Endothelial cell of umbilical vein (primary cell): ENCODE measurements around the gene PANX2. TPM values are rescaled to one million over a fixed set of nuclear protein-coding genes. Genes with fewer than 3 reads are reported as not detected.

Experiments used
- BruUV-seq: library from RNA; stranded (reverse); fragments of 400-500 nt; replicated peaks from 2 replicates; lab custom pipeline; 2021; lab: Mats Ljungman, UMichigan
- CTCF ChIA-PET: fragments of 300-600, 350-600 bp; sonication (Branson Sonifier 250); formaldehyde crosslinking; loops from one replicate; lab custom pipeline; 2021; ENCODE audit warnings: antibody characterized with exemption, inconsistent platforms; lab: Charles Lee
- POLR2A ChIA-PET: fragments of 300-600, 350-600 bp; sonication (Branson Sonifier 250); formaldehyde crosslinking; loops from one replicate; lab custom pipeline; 2021; ENCODE audit warnings: antibody characterized with exemption, inconsistent platforms; lab: Charles Lee
- DNase-seq: peaks from one replicate; pipeline ENCODE4 v3.0.0-alpha.2; 2011; ENCODE audit warnings: low read depth, low spot score
- FAIRE-seq: peaks from 2 replicates; lab custom pipeline; 2011; peaks lifted over from hg19 to GRCh38; lab: Jason Lieb, UNC
- H2AFZ ChIP-seq: 2 replicates; pipeline ENCODE4 v1.6.0; 2012; ENCODE audit warnings: low read depth, low read length, control low read depth, inconsistent platforms
- H3K27ac ChIP-seq: 2 replicates; pipeline ENCODE4 v1.5.1; 2011; ENCODE audit warnings: low read depth, mild to moderate bottlenecking, control low read depth, low read length, moderate library complexity; ENCODE audit not compliant: insufficient read depth
- H3K27me3 ChIP-seq, 2 experiments: 2 replicates each; pipeline versions ENCODE4 v1.6.0 to v1.6.1; 2011; ENCODE audit warnings: low read length in 2 of 2, mixed read lengths in 1 of 2; ENCODE audit not compliant: control insufficient read depth in 2 of 2, insufficient read depth in 2 of 2
- H3K36me3 ChIP-seq, 2 experiments: 2 replicates in 1 of 2; 3 replicates in 1 of 2; pipeline ENCODE4 v1.5.1; 2011; ENCODE audit warnings: low read length in 2 of 2, mild to moderate bottlenecking in 1 of 2, moderate library complexity in 1 of 2; ENCODE audit not compliant: control insufficient read depth in 2 of 2, insufficient read depth in 2 of 2; ENCODE audit errors: extremely low read depth in 1 of 2
- H3K4me1 ChIP-seq: 3 replicates; pipeline ENCODE4 v1.5.1; 2011; ENCODE audit warnings: mild to moderate bottlenecking, low read length; ENCODE audit not compliant: control insufficient read depth, insufficient read depth; ENCODE audit errors: extremely low read depth
- H3K4me2 ChIP-seq: 2 replicates; pipeline ENCODE4 v1.6.1; 2011; ENCODE audit warnings: low read length, control low read depth, mixed read lengths; ENCODE audit not compliant: insufficient read depth
- H3K4me3 ChIP-seq, 3 experiments: fragments of 200-600 bp in 1 of 3; sonication (generic), shearing (Covaris generic) in 1 of 3; replicated peaks in 1 of 3; 2 replicates each; pipeline ENCODE4 v1.5.1; 2011 to 2016; ENCODE audit warnings: control low read depth in 3 of 3, low read length in 3 of 3, mild to moderate bottlenecking in 2 of 3, inconsistent platforms in 1 of 3, low read depth in 1 of 3, moderate library complexity in 1 of 3; ENCODE audit not compliant: insufficient read depth in 1 of 3
- H3K79me2 ChIP-seq: 2 replicates; pipeline ENCODE4 v1.6.0; 2012; ENCODE audit warnings: low read length, inconsistent platforms; ENCODE audit not compliant: control insufficient read depth, insufficient read depth
- H3K9ac ChIP-seq: replicated peaks from 2 replicates; pipeline ENCODE3; 2011; ENCODE audit warnings: low read length, control low read depth; ENCODE audit not compliant: insufficient read depth; ENCODE audit errors: extremely low read depth
- H3K9me1 ChIP-seq: replicated peaks from 3 replicates; pipeline ENCODE4 v1.6.0; 2011; ENCODE audit warnings: mild to moderate bottlenecking, low read length; ENCODE audit not compliant: control insufficient read depth, insufficient read depth; ENCODE audit errors: extremely low read depth
- H3K9me3 ChIP-seq: replicated peaks from 2 replicates; pipeline ENCODE4 v1.5.1; 2012; ENCODE audit warnings: low read length, inconsistent platforms; ENCODE audit not compliant: control insufficient read depth, insufficient read depth
- H4K20me1 ChIP-seq: replicated peaks from 2 replicates; pipeline ENCODE3; 2011; ENCODE audit warnings: mild to moderate bottlenecking, low read length; ENCODE audit not compliant: control insufficient read depth, insufficient read depth; ENCODE audit errors: extremely low read depth
- CTCF ChIP-seq, 2 donors: IDR thresholded peaks; 1 replicate in 1 of 2; 2 replicates in 1 of 2; pipeline ENCODE4 v1.5.1; 2011; ENCODE audit warnings: low read length in 2 of 2, mild to moderate bottlenecking in 2 of 2, moderate library complexity in 2 of 2, control low read depth in 1 of 2, inconsistent platforms in 1 of 2, low read depth in 1 of 2; ENCODE audit not compliant: insufficient read depth in 1 of 2; ENCODE audit errors: extremely low read depth in 1 of 2
- EZH2 ChIP-seq: IDR thresholded peaks from 2 replicates; pipeline ENCODE4 v1.6.1; 2012; ENCODE audit warnings: borderline replicate concordance, low read depth, mild to moderate bottlenecking, moderate library complexity, low read length, inconsistent platforms; ENCODE audit not compliant: severe bottlenecking
- FOS ChIP-seq: IDR thresholded peaks from 2 replicates; pipeline ENCODE4 v1.6.1; 2011; ENCODE audit warnings: mild to moderate bottlenecking, low read length, moderate library complexity, borderline replicate concordance; ENCODE audit not compliant: insufficient read depth
- GATA2 ChIP-seq: IDR thresholded peaks from 2 replicates; pipeline ENCODE4 v1.7.0; 2011; ENCODE audit warnings: low read depth, mild to moderate bottlenecking, moderate library complexity, mixed read lengths, low read length; ENCODE audit not compliant: insufficient read length, insufficient read depth
- JUN ChIP-seq: IDR thresholded peaks from 2 replicates; pipeline ENCODE4 v1.6.1; 2011; ENCODE audit warnings: borderline replicate concordance, low read depth; ENCODE audit not compliant: insufficient read length, insufficient read depth
- MAX ChIP-seq: IDR thresholded peaks from 2 replicates; pipeline ENCODE4 v1.6.1; 2011; ENCODE audit not compliant: insufficient read depth, insufficient read length
- MYC ChIP-seq: IDR thresholded peaks from one replicate; pipeline ENCODE4 v1.6.1; 2011; ENCODE audit warnings: mild to moderate bottlenecking, low read depth, low read length
- POLR2A ChIP-seq: IDR thresholded peaks from 2 replicates; pipeline ENCODE4 v1.6.1; 2012; ENCODE audit warnings: low read depth, mild to moderate bottlenecking, control low read depth, low read length
- POLR2AphosphoS5 ChIP-seq: IDR thresholded peaks from 2 replicates; pipeline ENCODE4 v1.6.1; 2012; ENCODE audit warnings: low read depth, mild to moderate bottlenecking, control low read depth, low read length, moderate library complexity; ENCODE audit not compliant: insufficient read depth
- dilution Hi-C: fragments of 300-500 bp; cut with MboI; formaldehyde crosslinking; loops from one replicate; pipeline ENCODE4 v1.15.0; 2019; ENCODE audit warnings: low sequenced_read_pairs; ENCODE audit not compliant: extremely low pct_ligation_motif_present
- intact Hi-C: fragments of 100-400 bp; cut with micrococcal nuclease; formaldehyde crosslinking; loops from one replicate; pipeline ENCODE4 v1.10.0; 2022
- polyA plus RNA-seq, 4 experiments: library from polyadenylated mRNA; depleted of rRNA in 3 of 4; stranded (reverse) in 3 of 4; unstranded in 1 of 4; fragments of >200 nt; gene quantifications; 2 replicates each; pipeline versions ENCODE4 v1.2.1 to v1.2.3, GENCODE V29; 2011 to 2012; ENCODE audit warnings: missing spikeins in 1 of 4
- total RNA-seq: library from RNA; stranded (reverse); gene quantifications from 2 replicates; pipeline ENCODE4 v1.2.3, GENCODE V29; 2021

PANX2 gene
- total and polyA plus RNA-seq, 2 donors (not counting 3 experiments of a cell fraction or from before 2014, with no cell fraction given), result 2.5 to 5.1 TPM

GRCh38 chr22:50141891-50142363 is 28.6 kb upstream of the PANX2 start:
- intact Hi-C loops, result no loop called here
- TF ChIP-seq MAX (no peak), POLR2A (no peak), CTCF (IDR thresholded peaks at IDR 0.05; ENCODE audit: extremely low read depth in 1 of 2, insufficient read depth in 1 of 2, low read depth in 1 of 2, low read length in 2 of 2) (no peak), JUN (no peak), EZH2 (no peak), POLR2AphosphoS5 (no peak), FOS (no peak), MYC (no peak), GATA2 (no peak)

More at GRCh38 chr22:50141891-50142363, 28.6 kb upstream of the PANX2 start:
- Histone ChIP-seq H3K27ac (no peak overlapping the region), H3K9me1 (no peaks in the 10 kb centered on the region), H3K79me2 (no peaks in the 10 kb centered on the region), H3K27me3 (no peaks in the 10 kb centered on the region), H3K4me1 (no peaks in the 10 kb centered on the region), H3K36me3 (peaks cover 19 to 28% of the 10 kb centered on the region in 2 experiments), H3K9ac (no peak overlapping the region), H3K4me3 (no peak overlapping the region), H3K9me3 (no peaks in the 10 kb centered on the region), H2AFZ (no peak overlapping the region), H3K4me2 (no peak overlapping the region), H4K20me1 (no peaks in the 10 kb centered on the region)
- BruUV-seq, result no TSS peak
- dilution Hi-C loops, result no loop called here
- FAIRE-seq, result no peak
- ChIA-PET CTCF (interaction anchor here (1.2 to 2.9 kb wide), 2 partner anchors 111 to 114 kb away, joined by 3 to 9 read pairs; no protein-coding TSS in a partner anchor), POLR2A (no interaction called here)
- no peak for DNase-seq
